A549 (cell line): Measurements from ENCODE around the gene TRIP13. TPM values are rescaled to one million over a fixed set of nuclear protein-coding genes. Genes with fewer than 3 reads are reported as not detected.

ENCODE experiments used
- ATAC-seq, 2 experiments: fragments of 200-7000 bp in 1 of 2; fragments of >200 bp in 1 of 2; cut with Nextera tagmentation in 1 of 2; cut with Tn5 transposase in 1 of 2; 3 replicates each; pipeline versions ENCODE4 v1.8.0 to v1.9.1; 2018 to 2020; ENCODE audit warnings: mild to moderate bottlenecking in 1 of 2, moderate library complexity in 1 of 2
- CTCF ChIA-PET: fragments of 300-600 bp; sonication (Branson Sonifier 250); formaldehyde crosslinking; extraction: SDS; loops from one replicate; lab custom pipeline; 2021; ENCODE audit warnings: antibody characterized with exemption, inconsistent platforms; lab: Yijun Ruan, JAX
- POLR2A ChIA-PET: fragments of 350-600 bp; formaldehyde crosslinking; extraction: SDS; loops from one replicate; lab custom pipeline; 2021; ENCODE audit warnings: antibody characterized with exemption, inconsistent platforms; lab: Yijun Ruan, JAX
- DNase-seq, 2 experiments: peaks; one replicate each; pipeline versions ENCODE4 v3.0.0 to v3.0.0-alpha.2; 2011 to 2016; ENCODE audit warnings: low read depth in 1 of 2, low spot score in 1 of 2
- FAIRE-seq: peaks from 2 replicates; lab custom pipeline; 2011; peaks lifted over from hg19 to GRCh38; lab: Jason Lieb, UNC
- H3K27ac ChIP-seq, 2 experiments: fragments of >200 bp; sonication (Bioruptor Twin); formaldehyde crosslinking; 3 replicates each; pipeline ENCODE4 v1.5.1; 2016 to 2017
- H3K4me1 ChIP-seq: fragments of >200 bp; sonication (Bioruptor Twin); formaldehyde crosslinking; 3 replicates; pipeline ENCODE4 v1.6.1; 2016
- H3K4me2 ChIP-seq: fragments of >200 bp; sonication (Bioruptor Twin); formaldehyde crosslinking; 3 replicates; pipeline ENCODE4 v1.6.1; 2016
- H3K4me3 ChIP-seq: fragments of >200 bp; sonication (Bioruptor Twin); formaldehyde crosslinking; 3 replicates; pipeline ENCODE4 v1.5.1; 2016
- H3K9me3 ChIP-seq: fragments of >200 bp; sonication (Bioruptor Twin); formaldehyde crosslinking; 3 replicates; pipeline ENCODE4 v1.6.1; 2016
- BCL3 ChIP-seq: fragments of >200 bp; sonication (Bioruptor Twin); formaldehyde crosslinking; IDR thresholded peaks from 3 replicates; pipeline ENCODE4 v1.6.1; 2016
- BHLHE40 ChIP-seq: IDR thresholded peaks from 2 replicates; pipeline ENCODE4 v1.6.1; 2012; ENCODE audit warnings: low read depth, low read length, inconsistent platforms
- CBX2 ChIP-seq: fragments of 200-600 bp; sonication (generic); IDR thresholded peaks from 2 replicates; pipeline ENCODE4 v1.6.1; 2016; ENCODE audit warnings: low read depth, mild to moderate bottlenecking, borderline replicate concordance
- CBX8 ChIP-seq: fragments of 200-600 bp; sonication (generic); IDR thresholded peaks from 2 replicates; pipeline ENCODE4 v1.6.1; 2016
- CEBPB ChIP-seq, 2 experiments: fragments of >200 bp in 1 of 2; sonication (Bioruptor Twin) in 1 of 2; formaldehyde crosslinking in 1 of 2; IDR thresholded peaks; 2 replicates each; pipeline ENCODE4 v1.6.1; 2012 to 2016
- CHD2 ChIP-seq: fragments of 150-350 bp; IDR thresholded peaks from 2 replicates; pipeline ENCODE4 v1.6.1; 2014; ENCODE audit warnings: low read length; ENCODE audit not compliant: partially characterized antibody
- ESRRA ChIP-seq: fragments of 150-350 bp; IDR thresholded peaks from 2 replicates; pipeline ENCODE4 v1.6.1; 2014; ENCODE audit warnings: mild to moderate bottlenecking, low read length, borderline replicate concordance
- HES2 ChIP-seq: fragments of >200 bp; sonication (Bioruptor Twin); formaldehyde crosslinking; IDR thresholded peaks from 2 replicates; pipeline ENCODE4 v1.6.1; 2016
- HOXA7 ChIP-seq: fragments of 250-450 bp; sonication (Bioruptor Pico); IDR thresholded peaks from 2 replicates; pipeline ENCODE4 v1.5.0; 2020; ENCODE audit warnings: mild to moderate bottlenecking, moderate library complexity
- HOXB13 ChIP-seq: fragments of 250-450 bp; sonication (Bioruptor Pico); IDR thresholded peaks from 2 replicates; pipeline ENCODE4 v1.5.0; 2020; ENCODE audit warnings: low read depth, mild to moderate bottlenecking, moderate library complexity
- HOXB5 ChIP-seq: fragments of 250-450 bp; sonication (Bioruptor Pico); IDR thresholded peaks from 2 replicates; pipeline ENCODE4 v1.5.0; 2020; ENCODE audit warnings: mild to moderate bottlenecking, moderate library complexity
- JUN ChIP-seq, 2 experiments: fragments of >200 bp; sonication (Bioruptor Twin); formaldehyde crosslinking; IDR thresholded peaks; 2 replicates in 1 of 2; 3 replicates in 1 of 2; pipeline ENCODE4 v1.6.1; 2016 to 2017
- JUNB ChIP-seq: fragments of >200 bp; sonication (Bioruptor Twin); formaldehyde crosslinking; IDR thresholded peaks from 2 replicates; pipeline ENCODE4 v1.6.1; 2016
- KDM1A ChIP-seq: fragments of 200-600 bp; sonication (generic); IDR thresholded peaks from 2 replicates; pipeline ENCODE4 v1.6.1; 2016; ENCODE audit warnings: low read depth, mild to moderate bottlenecking
- KDM5A ChIP-seq: fragments of 200-600 bp; sonication (generic); IDR thresholded peaks from 2 replicates; pipeline ENCODE4 v1.6.1; 2016; ENCODE audit warnings: antibody characterized with exemption, mild to moderate bottlenecking
- NFE2L2 ChIP-seq: fragments of 150-350 bp; conservative IDR thresholded peaks from 2 replicates; pipeline ENCODE4 v1.6.1; 2014; ENCODE audit warnings: low read length
- PBX3 ChIP-seq: IDR thresholded peaks from 2 replicates; pipeline ENCODE4 v1.6.1; 2012
- RCOR1 ChIP-seq: fragments of 150-350 bp; IDR thresholded peaks from 2 replicates; pipeline ENCODE4 v1.6.1; 2014; ENCODE audit warnings: antibody characterized with exemption, low read length, low read depth
- REST ChIP-seq: fragments of 200-600 bp; sonication (generic); IDR thresholded peaks from 2 replicates; pipeline ENCODE4 v1.6.1; 2016; ENCODE audit warnings: antibody characterized with exemption, mild to moderate bottlenecking, moderate library complexity
- RNF2 ChIP-seq: fragments of 200-600 bp; sonication (generic); IDR thresholded peaks from 2 replicates; pipeline ENCODE4 v1.6.1; 2016; ENCODE audit warnings: low read depth, mild to moderate bottlenecking, antibody characterized with exemption, moderate library complexity, borderline replicate concordance
- ZFP36 ChIP-seq: fragments of 450-650 bp; IDR thresholded peaks from 2 replicates; pipeline ENCODE4 v1.6.1; 2014; ENCODE audit warnings: borderline replicate concordance; ENCODE audit not compliant: partially characterized antibody
- ZNF302 ChIP-seq: fragments of 250-450 bp; sonication (Bioruptor Pico); IDR thresholded peaks from 2 replicates; pipeline ENCODE4 v1.9.0; 2021; ENCODE audit warnings: inconsistent platforms, mild to moderate bottlenecking, moderate library complexity
- ZSCAN20 ChIP-seq: fragments of 250-450 bp; sonication (Bioruptor Pico); IDR thresholded peaks from 2 replicates; pipeline ENCODE4 v1.8.0; 2022; ENCODE audit warnings: mild to moderate bottlenecking, moderate library complexity
- WGBS: methylation state at CpG from one replicate; pipeline ENCODE4 v1.1.6; 2017; ENCODE audit errors: missing lambda C conversion rate; 5-methylcytosine and 5-hydroxymethylcytosine counted together
- polyA plus RNA-seq, 4 experiments: library from polyadenylated mRNA; depleted of rRNA in 3 of 4; stranded (reverse); fragments of >200 nt; fragmentation: RNase III in 1 of 4; extraction: RNeasy Plus Mini Kit Qiagen cat#74134 plus additional on column Dnase treatment in 1 of 4; gene quantifications; 2 replicates in 3 of 4; 3 replicates in 1 of 4; pipeline ENCODE4 v1.2.3, GENCODE V29; 2011 to 2017
- TF ChIP-seq, protein P1 (sequence below): fragments of 450-650 bp; IDR thresholded peaks from 2 replicates; pipeline ENCODE4 v1.6.1; 2014; ENCODE audit warnings: antibody characterized with exemption
- TF ChIP-seq, protein P2 (sequence below): fragments of 250-450 bp; sonication (Bioruptor Pico); IDR thresholded peaks from 2 replicates; pipeline ENCODE4 v1.5.0; 2021; ENCODE audit warnings: mild to moderate bottlenecking, moderate library complexity, borderline replicate concordance

TRIP13 gene
- polyA plus RNA-seq, 2 of the 4 experiments (the other 2 are of a cell fraction) = 54.0 to 62.4 TPM

DNA sequence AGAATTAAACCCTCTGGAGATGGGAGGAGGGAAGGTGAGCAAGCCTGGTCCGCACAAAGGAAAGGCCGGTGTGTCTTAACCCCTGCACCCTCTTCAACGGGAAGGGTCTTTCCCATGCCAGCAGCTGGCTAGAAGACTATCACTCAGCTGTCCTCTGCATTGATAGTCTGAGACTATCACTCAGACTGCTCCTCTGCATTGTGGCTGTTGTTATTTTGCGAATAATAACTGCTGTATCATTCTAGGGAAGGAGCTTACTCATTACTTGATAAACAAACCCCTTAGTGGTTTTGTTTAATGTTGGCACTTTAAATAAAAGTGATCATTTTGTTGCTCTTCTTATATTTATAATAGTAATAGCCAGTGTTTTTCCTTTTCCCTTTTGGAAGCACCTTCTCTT is 8.1 kb downstream of the TRIP13 start:
- POLR2A ChIA-PET = no interaction called here
- DNase-seq = no peak
- Histone ChIP-seq H3K4me3 (no peak overlapping the region), H3K4me1 (no peaks in the 10 kb centered on the region), H3K9me3 (no peaks in the 10 kb centered on the region), H3K27ac (no peak overlapping the region), H3K4me2 (no peak overlapping the region)
- WGBS = 76% methylated on average over 4 of the region's 4 CpGs
- TF ChIP-seq ESRRA (no peak), RNF2 (no peak), KDM5A (no peak), HOXA7 (no peak), PBX3 (no peak), ZSCAN20 (CRISPR knock-in tag) (no peak), NFE2L2 (no peak), BCL3 (no peak)
- CTCF ChIA-PET = interaction anchor here (0.6 to 9.3 kb wide), 7 partner anchors 8 to 579 kb away, joined by 3 to 89 read pairs (median 3); partner anchors contain the start of genes AHRR, BRD9 and TRIP13
- no peak for FAIRE-seq
- ATAC-seq = peak; percentile 19 to 23; a peak in 2 of 6 replicates

DNA sequence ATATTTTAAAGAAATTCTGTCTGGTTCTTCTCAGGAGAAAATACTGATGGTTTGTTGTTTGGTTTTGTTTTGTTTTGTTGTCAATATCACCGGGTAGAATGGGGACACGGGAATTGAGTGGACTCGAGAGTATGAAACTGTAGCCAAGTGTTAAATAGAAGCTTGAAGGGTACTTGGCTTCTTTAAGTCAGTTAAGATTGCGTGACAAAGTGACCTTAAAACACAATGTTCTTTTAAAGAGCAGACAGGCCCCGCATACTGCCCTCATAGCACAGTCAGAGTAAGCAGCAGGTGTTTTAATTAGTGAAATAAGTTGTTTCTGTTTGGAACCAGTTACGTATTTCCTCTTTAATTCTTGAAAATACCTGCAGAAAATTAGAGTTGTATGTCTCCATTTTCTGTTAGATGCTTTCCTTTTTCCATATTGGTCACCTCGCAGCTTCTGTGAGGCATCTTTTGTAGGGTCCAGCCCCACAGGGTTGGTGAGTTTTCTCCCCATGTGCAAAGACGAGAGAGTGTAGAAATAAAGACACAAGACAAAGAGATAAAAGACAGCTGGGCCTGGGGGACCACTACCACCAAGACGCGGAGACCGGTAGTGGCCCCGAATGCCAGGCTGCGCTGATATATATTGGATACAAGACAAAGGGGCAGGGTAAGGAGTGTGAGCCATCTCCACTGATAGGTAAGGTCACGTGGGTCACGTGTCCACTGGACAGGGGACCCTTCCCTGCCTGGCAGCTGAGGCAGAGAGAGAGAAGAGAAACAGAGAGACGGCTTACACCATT is 9.6 kb downstream of the TRIP13 start:
- no peak for ATAC-seq
- Histone ChIP-seq H3K27ac (no peak overlapping the region), H3K4me2 (no peak overlapping the region), H3K9me3 (no peaks in the 10 kb centered on the region), H3K4me3 (no peak overlapping the region), H3K4me1 (no peaks in the 10 kb centered on the region)
- DNase-seq = no peak
- no peak for FAIRE-seq
- WGBS = 90% methylated on average over 16 of the region's 16 CpGs
- ChIA-PET CTCF (interaction anchor here (0.7 to 9.3 kb wide), 28 partner anchors 7 to 455 kb away, joined by 3 to 89 read pairs (median 4); partner anchors contain the start of genes BRD9 and TRIP13), POLR2A (interaction anchor here (1.4 to 1.5 kb wide), 2 partner anchors 10 to 229 kb away, joined by 5 to 7 read pairs; partner anchors contain the start of genes BRD9 and TRIP13)
- TF ChIP-seq CHD2 (no peak), CBX8 (no peak), RCOR1 (no peak), ZNF302 (CRISPR knock-in tag) (no peak), KDM1A (no peak)

- H3K9me3 ChIP-seq = no peaks in the 10 kb centered on the region
- FAIRE-seq = no peak
- ChIA-PET CTCF (interaction anchor here (1.0 to 9.3 kb wide), 12 partner anchors 9 to 457 kb away, joined by 3 to 89 read pairs (median 4); partner anchors contain the start of genes BRD9 and TRIP13), POLR2A (no interaction called here)
- 90% methylated on average over 6 of the region's 6 CpGs for WGBS
- H3K27ac ChIP-seq = no peak overlapping the region
- no peak for DNase-seq
- no peak for ATAC-seq
- no peak overlapping the region for H3K4me3 ChIP-seq
- TF ChIP-seq CBX2 = no peak
- TF ChIP-seq BHLHE40 = no peak
- TF ChIP-seq, protein P1, sequence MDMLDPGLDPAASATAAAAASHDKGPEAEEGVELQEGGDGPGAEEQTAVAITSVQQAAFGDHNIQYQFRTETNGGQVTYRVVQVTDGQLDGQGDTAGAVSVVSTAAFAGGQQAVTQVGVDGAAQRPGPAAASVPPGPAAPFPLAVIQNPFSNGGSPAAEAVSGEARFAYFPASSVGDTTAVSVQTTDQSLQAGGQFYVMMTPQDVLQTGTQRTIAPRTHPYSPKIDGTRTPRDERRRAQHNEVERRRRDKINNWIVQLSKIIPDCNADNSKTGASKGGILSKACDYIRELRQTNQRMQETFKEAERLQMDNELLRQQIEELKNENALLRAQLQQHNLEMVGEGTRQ = no peak
- TF ChIP-seq JUN (IDR thresholded peaks at IDR 0.05) = no peak
- TF ChIP-seq HOXB13 (CRISPR knock-in tag) = no peak
- TF ChIP-seq REST = no peak
- TF ChIP-seq, protein P2, sequence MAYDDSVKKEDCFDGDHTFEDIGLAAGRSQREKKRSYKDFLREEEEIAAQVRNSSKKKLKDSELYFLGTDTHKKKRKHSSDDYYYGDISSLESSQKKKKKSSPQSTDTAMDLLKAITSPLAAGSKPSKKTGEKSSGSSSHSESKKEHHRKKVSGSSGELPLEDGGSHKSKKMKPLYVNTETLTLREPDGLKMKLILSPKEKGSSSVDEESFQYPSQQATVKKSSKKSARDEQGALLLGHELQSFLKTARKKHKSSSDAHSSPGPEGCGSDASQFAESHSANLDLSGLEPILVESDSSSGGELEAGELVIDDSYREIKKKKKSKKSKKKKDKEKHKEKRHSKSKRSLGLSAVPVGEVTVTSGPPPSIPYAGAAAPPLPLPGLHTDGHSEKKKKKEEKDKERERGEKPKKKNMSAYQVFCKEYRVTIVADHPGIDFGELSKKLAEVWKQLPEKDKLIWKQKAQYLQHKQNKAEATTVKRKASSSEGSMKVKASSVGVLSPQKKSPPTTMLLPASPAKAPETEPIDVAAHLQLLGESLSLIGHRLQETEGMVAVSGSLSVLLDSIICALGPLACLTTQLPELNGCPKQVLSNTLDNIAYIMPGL = no peak
- TF ChIP-seq ZFP36 = no peak
- no peak for TF ChIP-seq HES2
- no peak for TF ChIP-seq JUNB
- no peak for TF ChIP-seq CEBPB (IDR thresholded peaks at IDR 0.05)
- no peak for TF ChIP-seq HOXA7
- TF ChIP-seq HOXB5 = no peak
- TF ChIP-seq, all 56 proteins: peak for 0
- Histone ChIP-seq H3K4me1 (no peaks in the 10 kb centered on the region), H3K4me2 (no peak overlapping the region)
Observed at GRCh38 chr5:903756-904096, 11.0 kb downstream of the TRIP13 start.
